ENCODE data around the gene RNF151. TPM values are rescaled to one million over a fixed set of nuclear protein-coding genes. Genes with fewer than 3 reads are reported as not detected.

RNF151 gene
- total and polyA plus RNA-seq, 8 donors = 0.17 TPM; not detected in 7

- peaks cover 39 to 66% of the 10 kb centered on the region in 2 donors for H3K4me1 ChIP-seq
These were observed 39.0 kb downstream of the RNF151 start for GRCh38 chr16:2005646-2006045.

GRCh38 chr16:2006317-2006716 lies 39.7 kb downstream of the RNF151 start:
- peaks cover 40 to 68% of the 10 kb centered on the region in 2 donors for H3K4me1 ChIP-seq
- no peak for TF ChIP-seq CTCF (IDR thresholded peaks at IDR 0.05)

More at GRCh38 chr16:2005646-2006045, 39.0 kb downstream of the RNF151 start:
- intact Hi-C loops (cut with DNase I) = no loop called here
- H3K27ac ChIP-seq = no peak overlapping the region
- DNase-seq = peak in 1 of 4 donors; percentile 73
- no peak for TF ChIP-seq CTCF (IDR thresholded peaks at IDR 0.05)
- no peak overlapping the region for H3K4me3 ChIP-seq
- peaks cover 0 to 29% of the 10 kb centered on the region in 2 donors for H3K36me3 ChIP-seq
- H3K27me3 ChIP-seq = no peaks in the 10 kb centered on the region
- no peak for ATAC-seq
- no peaks in the 10 kb centered on the region for H3K9me3 ChIP-seq

GRCh38 chr16:2007081-2007836 lies 40.6 kb downstream of the RNF151 start:
- DNase-seq = peak in 1 of 4 donors; percentile 68
- no peak for TF ChIP-seq CTCF (IDR thresholded peaks at IDR 0.05)
- H3K4me3 ChIP-seq = peak overlapping the region in 1 of 2 donors; percentile 98
- intact Hi-C loops (cut with DNase I) = no loop called here
- H3K4me1 ChIP-seq = peaks cover 40 to 68% of the 10 kb centered on the region in 2 donors
- H3K27ac ChIP-seq = no peak overlapping the region
- no peaks in the 10 kb centered on the region for H3K27me3 ChIP-seq
- ATAC-seq = no peak
- no peaks in the 10 kb centered on the region for H3K9me3 ChIP-seq
- H3K36me3 ChIP-seq = peaks cover 0 to 13% of the 10 kb centered on the region in 2 donors

More at GRCh38 chr16:2006317-2006716, 39.7 kb downstream of the RNF151 start:
- Histone ChIP-seq H3K27me3 (no peaks in the 10 kb centered on the region), H3K36me3 (peaks cover 0 to 22% of the 10 kb centered on the region in 2 donors), H3K4me3 (no peak overlapping the region), H3K27ac (no peak overlapping the region), H3K9me3 (no peaks in the 10 kb centered on the region)
- intact Hi-C loops (cut with DNase I) = no loop called here
- ATAC-seq (no peak), DNase-seq (no peak)

- Histone ChIP-seq H3K4me3 (peak overlapping the region in 1 of 2 donors; percentile 98), H3K9me3 (no peaks in the 10 kb centered on the region), H3K4me1 (peaks cover 40 to 68% of the 10 kb centered on the region in 2 donors), H3K27ac (peak overlapping the region in 1 of 2 donors; percentile 93), H3K27me3 (no peaks in the 10 kb centered on the region), H3K36me3 (peaks cover 0 to 4% of the 10 kb centered on the region in 2 donors)
- ATAC-seq (no peak), DNase-seq (peak in 1 of 4 donors; percentile 76)
- no peak for TF ChIP-seq CTCF (IDR thresholded peaks at IDR 0.05)
- intact Hi-C loops (cut with DNase I) = no loop called here
These were observed 41.4 kb downstream of the RNF151 start for GRCh38 chr16:2008009-2008526.

GRCh38 chr16:2008631-2009163 lies 42.0 kb downstream of the RNF151 start:
- no peak for ATAC-seq
- H3K4me1 ChIP-seq = peaks cover 40 to 63% of the 10 kb centered on the region in 2 donors
- intact Hi-C loops (cut with DNase I) = no loop called here

More at GRCh38 chr16:2008631-2009163, 42.0 kb downstream of the RNF151 start:
- Histone ChIP-seq H3K4me3 (peak overlapping the region; percentile 68 to 98), H3K27me3 (no peaks in the 10 kb centered on the region), H3K27ac (peak overlapping the region; percentile 57 to 93), H3K36me3 (no peaks in the 10 kb centered on the region), H3K9me3 (no peaks in the 10 kb centered on the region)
- TF ChIP-seq CTCF (IDR thresholded peaks at IDR 0.05) = no peak
- DNase-seq = peak in 1 of 4 donors; percentile 77
